DND-41 (cell line): Measurements from ENCODE around the gene MATK.

ENCODE experiments used
- CTCF ChIP-seq: IDR thresholded peaks from 2 replicates; pipeline ENCODE4 v1.5.1; 2012; ENCODE audit warnings: borderline replicate concordance, low read length, moderate library complexity, mild to moderate bottlenecking; ENCODE audit not compliant: poor library complexity, severe bottlenecking; ENCODE audit errors: extremely low read depth
- EZH2 ChIP-seq: IDR thresholded peaks from 3 replicates; pipeline ENCODE4 v1.6.1; 2012; ENCODE audit warnings: borderline replicate concordance, low read depth, mild to moderate bottlenecking, moderate library complexity, low read length, inconsistent platforms; ENCODE audit not compliant: severe bottlenecking

- TF ChIP-seq EZH2, result no peak
- TF ChIP-seq CTCF, result no peak
Observed at GRCh38 chr19:3762501-3763459, 23.4 kb downstream of the MATK start, which contains the start of gene MRPL54.
